ENCODE results near the gene A2M. TPM values are rescaled to one million over a fixed set of nuclear protein-coding genes. Genes with fewer than 3 reads are reported as not detected.

The A2M gene
- 100 to 1,000 TPM; 105 to 201 TPM for total RNA-seq

- intact Hi-C loops (cut with DNase I), result no loop called here
Observed at GRCh38 chr12:9115731-9116559, at the start of gene A2M. TSS of gene A2M (minus strand) at chr12:9115919. CDS start at chr12:9115849, 70 bp downstream.

GRCh38 chr12:9163392-9163791, 47.7 kb upstream of the A2M start:
- no peak for TF ChIP-seq CTCF (IDR thresholded peaks at IDR 0.05)
- Histone ChIP-seq H3K4me3 (no peak overlapping the region), H3K27ac (no peak overlapping the region), H3K27me3 (no peaks in the 10 kb centered on the region), H3K9ac (ENCODE audit: low read depth in 2 of 2, low read length in 2 of 2) (no peak overlapping the region), H3K36me3 (no peaks in the 10 kb centered on the region), H3K4me1 (no peaks in the 10 kb centered on the region), H3K9me3 (no peaks in the 10 kb centered on the region)
- no peak for DNase-seq
- intact Hi-C loops (cut with DNase I), result no loop called here

More at GRCh38 chr12:9115731-9116559, at the start of gene A2M:
- Histone ChIP-seq H3K9ac (ENCODE audit: low read depth in 2 of 2, low read length in 2 of 2) (peak within 1 kb of the TSS in 1 of 2 donors; percentile 48), H3K27ac (peak within 1 kb of the TSS; percentile 77), H3K4me3 (peak within 1 kb of the TSS; percentile 21), H3K36me3 (no peaks in the 10 kb centered on the region), H3K9me3 (no peaks in the 10 kb centered on the region), H3K27me3 (no peaks in the 10 kb centered on the region), H3K4me1 (no peaks in the 10 kb centered on the region)
- no peak for TF ChIP-seq CTCF (IDR thresholded peaks at IDR 0.05)
- no peak for DNase-seq

GRCh38 chr12:9156119-9156518, 40.4 kb upstream of the A2M start:
- Histone ChIP-seq H3K9me3 (no peaks in the 10 kb centered on the region), H3K4me1 (no peaks in the 10 kb centered on the region), H3K36me3 (no peaks in the 10 kb centered on the region), H3K27ac (no peak overlapping the region), H3K27me3 (no peaks in the 10 kb centered on the region), H3K9ac (ENCODE audit: low read depth in 2 of 2, low read length in 2 of 2) (no peak overlapping the region), H3K4me3 (no peak overlapping the region)
- no peak for DNase-seq
- TF ChIP-seq CTCF (IDR thresholded peaks at IDR 0.05), result no peak
- intact Hi-C loops (cut with DNase I), result no loop called here

GRCh38 chr12:9149372-9149771, 33.7 kb upstream of the A2M start:
- intact Hi-C loops (cut with DNase I), result no loop called here
- no peak for TF ChIP-seq CTCF (IDR thresholded peaks at IDR 0.05)
- H3K4me1 ChIP-seq, result no peaks in the 10 kb centered on the region
- no peak overlapping the region for H3K27ac ChIP-seq
- H3K27me3 ChIP-seq, result no peaks in the 10 kb centered on the region
- no peak overlapping the region for H3K4me3 ChIP-seq
- no peaks in the 10 kb centered on the region for H3K36me3 ChIP-seq
- no peak for DNase-seq
- no peak overlapping the region for H3K9ac ChIP-seq (ENCODE audit: low read depth in 2 of 2, low read length in 2 of 2)
- no peaks in the 10 kb centered on the region for H3K9me3 ChIP-seq

GRCh38 chr12:9148926-9149325, 33.2 kb upstream of the A2M start:
- intact Hi-C loops (cut with DNase I), result no loop called here
- H3K9ac ChIP-seq (ENCODE audit: low read depth in 2 of 2, low read length in 2 of 2), result no peak overlapping the region
- H3K36me3 ChIP-seq, result no peaks in the 10 kb centered on the region
- TF ChIP-seq CTCF (IDR thresholded peaks at IDR 0.05), result no peak
- H3K9me3 ChIP-seq, result no peaks in the 10 kb centered on the region
- no peak for DNase-seq
- no peaks in the 10 kb centered on the region for H3K4me1 ChIP-seq
- H3K27me3 ChIP-seq, result no peaks in the 10 kb centered on the region
- no peak overlapping the region for H3K4me3 ChIP-seq
- no peak overlapping the region for H3K27ac ChIP-seq

Measured in colonic mucosa (tissue), 4 donors.